MCF 10A (cell line): Measurements from ENCODE around the gene GNG7. TPM values are rescaled to one million over a fixed set of nuclear protein-coding genes. Genes with fewer than 3 reads are reported as not detected.
"Not testable (repeated sequence)": the region's sequence is repeated elsewhere in the genome, so short reads cannot be mapped to it uniquely, and the experiment has no call there.

Source experiments
- BruUV-seq: library from RNA; stranded (reverse); fragments of 400-500 nt; replicated peaks from 2 replicates; lab custom pipeline; 2021; lab: Mats Ljungman, UMichigan
- CTCF ChIA-PET: fragments of 300-600 bp; sonication (Branson Sonifier 250); formaldehyde crosslinking; extraction: SDS; loops from one replicate; lab custom pipeline; 2021; ENCODE audit warnings: antibody characterized with exemption, inconsistent platforms; lab: Yijun Ruan, JAX
- POLR2A ChIA-PET: fragments of 300-600, 350-650 bp; sonication (Branson Sonifier 250); formaldehyde crosslinking; extraction: SDS; loops from one replicate; lab custom pipeline; 2020; ENCODE audit warnings: antibody characterized with exemption, inconsistent platforms; lab: Yijun Ruan, JAX
- DNase-seq: peaks from one replicate; pipeline ENCODE4 v3.0.0-alpha.2; 2018; ENCODE audit not compliant: unreplicated experiment
- H3K27ac Mint-ChIP-seq: one replicate; pipeline ENCODE4 v1.8.0; 2022; ENCODE audit warnings: mild to moderate bottlenecking, low read depth, mixed read lengths; ENCODE audit not compliant: unreplicated experiment
- H3K27me3 Mint-ChIP-seq: one replicate; pipeline ENCODE4 v1.8.0; 2022; ENCODE audit warnings: mixed read lengths; ENCODE audit not compliant: insufficient read depth, unreplicated experiment
- H3K36me3 Mint-ChIP-seq: one replicate; pipeline ENCODE4 v1.8.0; 2022; ENCODE audit warnings: mild to moderate bottlenecking, moderate library complexity, mixed read lengths; ENCODE audit not compliant: insufficient read depth, unreplicated experiment
- H3K4me1 Mint-ChIP-seq: one replicate; pipeline ENCODE4 v1.8.0; 2022; ENCODE audit warnings: mixed read lengths; ENCODE audit not compliant: insufficient read depth, unreplicated experiment
- H3K4me3 Mint-ChIP-seq: one replicate; pipeline ENCODE4 v1.8.0; 2022; ENCODE audit warnings: mild to moderate bottlenecking, moderate library complexity, mixed read lengths; ENCODE audit not compliant: unreplicated experiment
- H3K9me3 Mint-ChIP-seq: one replicate; pipeline ENCODE4 v1.8.0; 2022; ENCODE audit warnings: mixed read lengths; ENCODE audit not compliant: unreplicated experiment
- CTCF ChIP-seq: fragments of 200-600 bp; IDR thresholded peaks from one replicate; pipeline ENCODE4 v1.8.0; 2022; ENCODE audit warnings: antibody characterized with exemption, mild to moderate bottlenecking; ENCODE audit not compliant: unreplicated experiment
- intact Hi-C: fragments of 100-400 bp; cut with micrococcal nuclease; formaldehyde crosslinking; loops from 2 replicates; pipeline ENCODE4 v1.14.1; 2022
- total RNA-seq: library from RNA; stranded (reverse); gene quantifications from 2 replicates; pipeline ENCODE4 v1.2.3, GENCODE V29; 2022

The GNG7 gene
- total RNA-seq, 1 experiment from 2014 or later, result 0.51 TPM

- intact Hi-C loops, result no loop called here
- no TSS peak for BruUV-seq
- ChIA-PET CTCF (interaction anchor here (0.6 kb wide), 1 partner anchor 862 kb away, joined by 4 read pairs; no protein-coding TSS in a partner anchor), POLR2A (no interaction called here)
- Mint-ChIP-seq H3K27ac (no peak overlapping the region), H3K4me3 (no peak overlapping the region), H3K9me3 (no peaks in the 10 kb centered on the region), H3K36me3 (peaks cover 6% of the 10 kb centered on the region), H3K27me3 (no peaks in the 10 kb centered on the region), H3K4me1 (peaks cover 6% of the 10 kb centered on the region)
- peak; percentile 79 for DNase-seq
- no peak for TF ChIP-seq CTCF
These were observed 195.4 kb downstream of the GNG7 start for GRCh38 chr19:2507109-2507508.

DNA sequence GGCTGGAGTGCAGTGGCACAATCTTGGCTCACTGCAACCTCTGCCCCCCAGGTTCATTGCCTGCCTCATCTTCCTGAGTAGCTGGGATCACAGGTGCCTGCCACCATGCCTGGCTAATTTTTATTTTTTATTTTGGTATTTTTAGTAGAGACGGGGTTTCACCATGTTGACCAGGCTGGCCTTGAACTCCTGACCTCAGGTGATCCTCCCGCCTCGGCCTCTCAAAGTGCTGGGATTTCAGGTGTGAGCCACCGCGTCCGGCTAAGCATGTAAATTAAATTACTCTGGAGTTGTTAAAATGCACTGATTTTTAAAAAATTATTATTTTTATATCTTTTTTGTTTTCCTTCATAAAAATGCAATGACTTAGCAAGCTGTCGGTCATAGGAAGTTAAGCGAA lies 195.8 kb downstream of the GNG7 start:
- intact Hi-C loops, BruUV-seq, H3K4me3 Mint-ChIP-seq, DNase-seq, H3K27me3 Mint-ChIP-seq, H3K36me3 Mint-ChIP-seq, H3K9me3 Mint-ChIP-seq, H3K4me1 Mint-ChIP-seq, H3K27ac Mint-ChIP-seq: not testable (repeated sequence)
- ChIA-PET POLR2A (interaction anchor here (0.6 kb wide), 1 partner anchor 8 kb away, joined by 3 read pairs; no protein-coding TSS in a partner anchor), CTCF (interaction anchor here (0.6 kb wide), 1 partner anchor 863 kb away, joined by 4 read pairs; no protein-coding TSS in a partner anchor)

DNA sequence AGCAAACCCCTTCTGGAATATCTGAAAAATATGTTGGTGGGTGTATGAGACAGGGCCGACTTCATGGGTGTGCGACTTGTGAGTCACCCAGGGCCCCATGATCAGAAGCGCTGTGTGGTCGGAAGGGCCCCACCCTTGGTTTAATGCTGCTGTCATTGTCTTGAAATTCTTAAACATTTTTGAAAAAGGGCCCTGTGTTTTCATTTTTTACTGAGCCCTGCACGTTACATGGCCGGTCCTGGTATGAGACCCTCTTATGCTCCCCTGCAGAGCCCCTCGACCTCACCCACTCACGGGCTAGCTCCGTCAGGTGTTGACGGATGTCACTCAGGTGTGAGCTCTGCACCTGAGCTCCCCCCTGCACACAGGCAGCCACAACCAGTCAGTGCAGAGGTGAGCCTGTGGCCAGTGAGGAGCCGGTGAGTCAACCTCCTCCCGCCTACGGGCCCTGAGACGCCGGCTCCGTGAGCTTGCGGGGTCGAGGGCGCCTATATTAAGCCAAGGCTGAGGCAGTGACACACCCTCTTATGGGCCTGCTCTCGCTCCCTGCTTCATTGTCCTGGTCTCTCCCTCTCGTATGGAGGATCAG lies 198.9 kb downstream of the GNG7 start:
- CTCF ChIA-PET, result interaction anchor here (0.5 to 1.1 kb wide), 4 partner anchors 27 to 145 kb away, joined by 3 to 6 read pairs (median 3); partner anchors contain the start of gene GADD45B
- Mint-ChIP-seq H3K36me3 (peaks cover 6% of the 10 kb centered on the region), H3K4me1 (peaks cover 6% of the 10 kb centered on the region), H3K27ac (no peak overlapping the region), H3K4me3 (no peak overlapping the region), H3K27me3 (no peaks in the 10 kb centered on the region), H3K9me3 (no peaks in the 10 kb centered on the region)
- peak; percentile 64 for DNase-seq
- POLR2A ChIA-PET, result interaction anchor here (0.6 to 1.5 kb wide), 9 partner anchors 8 to 446 kb away, joined by 3 to 8 read pairs (median 4); partner anchors contain the start of gene GADD45B
- intact Hi-C loops, result no loop called here
- no TSS peak for BruUV-seq
- TF ChIP-seq CTCF, result no peak

DNA sequence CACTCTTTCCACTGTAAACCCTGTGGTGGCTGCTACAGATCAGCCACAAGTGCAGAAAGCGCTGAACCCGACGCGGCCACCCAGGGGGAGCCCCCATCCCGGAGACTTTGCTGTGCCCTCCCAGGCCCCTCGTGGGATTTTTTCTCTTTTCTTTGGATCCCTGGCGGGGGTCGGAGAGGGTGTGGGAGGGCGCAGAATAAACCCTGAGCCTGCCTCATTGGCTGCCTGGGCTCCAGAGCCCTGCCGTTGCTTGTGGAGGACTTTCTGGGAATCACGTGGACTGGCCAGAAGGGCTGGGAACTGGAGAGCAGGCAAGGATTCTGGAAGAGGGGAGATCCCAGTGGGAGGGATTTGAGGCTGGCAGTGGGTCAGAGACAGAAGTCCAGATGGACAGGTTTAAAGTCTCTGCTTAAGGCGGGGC lies 201.6 kb downstream of the GNG7 start:
- Mint-ChIP-seq H3K27ac (no peak overlapping the region), H3K36me3 (no peaks in the 10 kb centered on the region), H3K27me3 (no peaks in the 10 kb centered on the region), H3K4me1 (peaks cover 6% of the 10 kb centered on the region), H3K4me3 (no peak overlapping the region), H3K9me3 (no peaks in the 10 kb centered on the region)
- no peak for DNase-seq
- ChIA-PET CTCF (interaction anchor here (0.6 to 0.8 kb wide), 2 partner anchors 82 to 135 kb away, joined by 3 read pairs; no protein-coding TSS in a partner anchor), POLR2A (no interaction called here)
- no TSS peak for BruUV-seq
- TF ChIP-seq CTCF, result no peak
- intact Hi-C loops, result no loop called here
